Fibroblast of skin of scalp (primary cell): ENCODE results near the gene ATMIN.

Experiments used
- DNase-seq: peaks from one replicate; pipeline ENCODE4 v3.0.0-alpha.2; 2013

Gene ATMIN

GRCh38 chr16:81070979-81071378 lies 35.3 kb downstream of the ATMIN start:
- no peak for DNase-seq

DNA sequence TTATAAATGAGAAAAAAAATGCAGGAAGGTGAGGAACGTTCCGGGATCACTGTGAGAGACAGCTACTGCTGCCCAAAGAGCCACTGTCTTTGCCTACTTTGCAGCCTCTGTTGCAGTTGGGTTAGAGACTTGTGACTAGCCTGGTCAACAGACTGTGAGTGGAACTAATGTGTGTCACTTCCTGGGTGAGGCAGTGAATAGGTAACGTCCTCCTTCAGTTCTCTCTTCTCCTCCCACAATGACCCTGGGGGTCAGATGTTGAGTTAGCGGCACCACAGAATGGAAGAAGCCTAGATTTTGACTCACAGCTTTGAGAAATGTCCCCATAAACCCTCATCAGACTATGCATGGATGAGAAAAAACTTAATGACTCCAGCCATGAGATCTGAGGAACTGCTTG lies 36.2 kb downstream of the ATMIN start:
- no peak for DNase-seq

GRCh38 chr16:81073560-81074330 lies 38.1 kb downstream of the ATMIN start:
- DNase-seq, result no peak

- peak; percentile 85 for DNase-seq
Observed at GRCh38 chr16:81076566-81077075, 41.0 kb downstream of the ATMIN start.

- peak; percentile 96 for DNase-seq
Observed at GRCh38 chr16:81077076-81077940, 41.7 kb downstream of the ATMIN start, which contains the start of gene C16orf46. TSS of gene C16orf46 (minus strand) at chr16:81077238. CDS start at chr16:81063955, 13,283 bp downstream.

GRCh38 chr16:81080233-81080632 lies 44.6 kb downstream of the ATMIN start:
- no peak for DNase-seq

GRCh38 chr16:81081014-81081413 lies 45.4 kb downstream of the ATMIN start:
- DNase-seq, result no peak

GRCh38 chr16:81088836-81089235 lies 53.2 kb downstream of the ATMIN start:
- DNase-seq, result no peak

DNA sequence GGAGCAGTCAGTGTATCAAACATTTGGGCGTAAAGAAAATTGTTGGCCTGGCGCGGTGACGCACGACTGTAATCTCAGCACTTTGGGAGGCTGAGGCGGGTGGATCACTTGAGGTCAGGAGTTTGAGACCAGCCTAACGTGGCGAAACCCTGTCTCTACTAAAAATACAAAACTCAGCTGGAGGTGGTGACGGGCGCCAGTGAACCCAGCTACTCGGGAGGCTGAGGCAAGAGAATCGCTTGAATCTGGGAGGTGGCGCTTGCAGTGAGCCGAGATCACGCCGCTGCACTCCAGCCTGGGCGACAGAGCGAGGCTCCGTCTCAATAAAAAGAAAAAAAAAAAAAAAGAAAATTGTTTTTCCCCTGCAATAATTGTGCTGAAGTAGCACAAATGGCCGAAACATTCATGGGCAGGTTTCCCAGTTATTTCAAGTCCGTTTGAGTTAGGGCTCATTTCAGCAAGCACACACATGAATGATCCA lies 59.2 kb downstream of the ATMIN start:
- no peak for DNase-seq

GRCh38 chr16:81095653-81095952 lies 60.0 kb downstream of the ATMIN start:
- DNase-seq, result no peak

GRCh38 chr16:81095953-81096714 lies 60.5 kb downstream of the ATMIN start, which contains the start of gene GCSH:
TSS of gene GCSH (minus strand) at chr16:81096395. CDS start at chr16:81096278, 117 bp downstream.
- peak; percentile 98 for DNase-seq

DNA sequence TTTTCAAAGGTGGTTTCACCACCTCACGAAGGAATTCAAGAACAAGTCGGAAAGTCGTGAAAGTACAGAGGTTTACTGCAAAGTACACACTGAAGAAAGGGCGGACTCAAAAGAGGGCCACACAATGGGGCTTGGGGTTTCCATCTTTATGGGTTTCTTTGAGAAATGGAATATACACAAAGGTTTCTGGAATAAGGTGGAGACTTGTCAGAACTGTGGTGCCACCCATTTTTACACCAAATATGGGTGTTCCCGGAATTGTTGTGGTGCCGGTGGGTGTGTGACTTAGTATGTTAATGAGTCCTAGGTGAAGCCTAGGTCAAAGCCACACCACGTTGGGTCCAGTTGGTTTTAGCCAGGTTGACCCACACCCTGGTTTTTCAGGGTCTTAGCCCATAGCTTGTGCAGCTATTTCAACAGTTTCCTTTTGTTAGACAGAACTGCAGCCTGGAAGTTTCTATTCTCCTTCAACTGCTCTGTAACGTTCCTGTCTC lies 61.1 kb downstream of the ATMIN start:
- DNase-seq, result no peak
